Neural cell (in vitro differentiated cells): ENCODE results near the gene AHNAK2.

ENCODE experiments used
- EP300 ChIP-seq: fragments of 450-650 bp; conservative IDR thresholded peaks from 2 replicates; pipeline ENCODE4 v1.6.1; 2014; ENCODE audit warnings: antibody characterized with exemption, mild to moderate bottlenecking, moderate library complexity; ENCODE audit not compliant: poor library complexity, severe bottlenecking
- EZH2 ChIP-seq: fragments of 200-600, 300-800 bp; shearing (Covaris generic), sonication (generic); IDR thresholded peaks from 2 replicates; pipeline ENCODE4 v1.6.1; 2014; ENCODE audit warnings: antibody characterized with exemption, low read length, borderline replicate concordance, mild to moderate bottlenecking; ENCODE audit not compliant: insufficient read depth, poor library complexity, severe bottlenecking
- MXI1 ChIP-seq: fragments of 450-650 bp; conservative IDR thresholded peaks from 2 replicates; pipeline ENCODE4 v1.6.1; 2014; ENCODE audit warnings: antibody characterized with exemption, mild to moderate bottlenecking; ENCODE audit not compliant: poor library complexity, severe bottlenecking
- POLR2AphosphoS5 ChIP-seq: IDR thresholded peaks from 2 replicates; pipeline ENCODE4 v1.6.1; 2012
- RAD21 ChIP-seq: fragments of 450-650 bp; conservative IDR thresholded peaks from 2 replicates; pipeline ENCODE4 v1.6.1; 2014; ENCODE audit warnings: antibody characterized with exemption, mild to moderate bottlenecking, moderate library complexity
- TF ChIP-seq, protein P1 (sequence below): fragments of 450-650 bp; IDR thresholded peaks from 2 replicates; pipeline ENCODE4 v1.5.1; 2014; ENCODE audit warnings: antibody characterized with exemption, mild to moderate bottlenecking, moderate library complexity; ENCODE audit not compliant: poor library complexity, severe bottlenecking
- TF ChIP-seq, protein P2 (sequence below): IDR thresholded peaks from 2 replicates; pipeline ENCODE4 v1.6.1; 2012; ENCODE audit warnings: borderline replicate concordance

DNA sequence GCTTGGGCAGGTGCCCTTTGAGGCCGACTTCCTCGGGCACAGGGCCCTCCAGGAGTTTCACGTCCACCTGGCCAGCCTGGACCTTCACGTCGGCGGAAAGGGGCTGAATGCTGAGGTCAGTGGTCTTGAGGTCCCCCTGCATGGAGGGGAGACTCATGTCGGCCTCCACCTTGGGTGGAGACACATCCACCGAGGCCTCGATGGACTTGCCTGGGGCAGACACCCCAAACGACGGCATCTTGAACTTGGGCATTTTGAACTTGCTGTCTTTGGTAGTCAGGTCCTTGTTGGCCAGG, 29.5 kb downstream of the AHNAK2 start:
- TF ChIP-seq, protein P1, sequence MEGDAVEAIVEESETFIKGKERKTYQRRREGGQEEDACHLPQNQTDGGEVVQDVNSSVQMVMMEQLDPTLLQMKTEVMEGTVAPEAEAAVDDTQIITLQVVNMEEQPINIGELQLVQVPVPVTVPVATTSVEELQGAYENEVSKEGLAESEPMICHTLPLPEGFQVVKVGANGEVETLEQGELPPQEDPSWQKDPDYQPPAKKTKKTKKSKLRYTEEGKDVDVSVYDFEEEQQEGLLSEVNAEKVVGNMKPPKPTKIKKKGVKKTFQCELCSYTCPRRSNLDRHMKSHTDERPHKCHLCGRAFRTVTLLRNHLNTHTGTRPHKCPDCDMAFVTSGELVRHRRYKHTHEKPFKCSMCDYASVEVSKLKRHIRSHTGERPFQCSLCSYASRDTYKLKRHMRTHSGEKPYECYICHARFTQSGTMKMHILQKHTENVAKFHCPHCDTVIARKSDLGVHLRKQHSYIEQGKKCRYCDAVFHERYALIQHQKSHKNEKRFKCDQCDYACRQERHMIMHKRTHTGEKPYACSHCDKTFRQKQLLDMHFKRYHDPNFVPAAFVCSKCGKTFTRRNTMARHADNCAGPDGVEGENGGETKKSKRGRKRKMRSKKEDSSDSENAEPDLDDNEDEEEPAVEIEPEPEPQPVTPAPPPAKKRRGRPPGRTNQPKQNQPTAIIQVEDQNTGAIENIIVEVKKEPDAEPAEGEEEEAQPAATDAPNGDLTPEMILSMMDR: no peak
- TF ChIP-seq, protein P2, sequence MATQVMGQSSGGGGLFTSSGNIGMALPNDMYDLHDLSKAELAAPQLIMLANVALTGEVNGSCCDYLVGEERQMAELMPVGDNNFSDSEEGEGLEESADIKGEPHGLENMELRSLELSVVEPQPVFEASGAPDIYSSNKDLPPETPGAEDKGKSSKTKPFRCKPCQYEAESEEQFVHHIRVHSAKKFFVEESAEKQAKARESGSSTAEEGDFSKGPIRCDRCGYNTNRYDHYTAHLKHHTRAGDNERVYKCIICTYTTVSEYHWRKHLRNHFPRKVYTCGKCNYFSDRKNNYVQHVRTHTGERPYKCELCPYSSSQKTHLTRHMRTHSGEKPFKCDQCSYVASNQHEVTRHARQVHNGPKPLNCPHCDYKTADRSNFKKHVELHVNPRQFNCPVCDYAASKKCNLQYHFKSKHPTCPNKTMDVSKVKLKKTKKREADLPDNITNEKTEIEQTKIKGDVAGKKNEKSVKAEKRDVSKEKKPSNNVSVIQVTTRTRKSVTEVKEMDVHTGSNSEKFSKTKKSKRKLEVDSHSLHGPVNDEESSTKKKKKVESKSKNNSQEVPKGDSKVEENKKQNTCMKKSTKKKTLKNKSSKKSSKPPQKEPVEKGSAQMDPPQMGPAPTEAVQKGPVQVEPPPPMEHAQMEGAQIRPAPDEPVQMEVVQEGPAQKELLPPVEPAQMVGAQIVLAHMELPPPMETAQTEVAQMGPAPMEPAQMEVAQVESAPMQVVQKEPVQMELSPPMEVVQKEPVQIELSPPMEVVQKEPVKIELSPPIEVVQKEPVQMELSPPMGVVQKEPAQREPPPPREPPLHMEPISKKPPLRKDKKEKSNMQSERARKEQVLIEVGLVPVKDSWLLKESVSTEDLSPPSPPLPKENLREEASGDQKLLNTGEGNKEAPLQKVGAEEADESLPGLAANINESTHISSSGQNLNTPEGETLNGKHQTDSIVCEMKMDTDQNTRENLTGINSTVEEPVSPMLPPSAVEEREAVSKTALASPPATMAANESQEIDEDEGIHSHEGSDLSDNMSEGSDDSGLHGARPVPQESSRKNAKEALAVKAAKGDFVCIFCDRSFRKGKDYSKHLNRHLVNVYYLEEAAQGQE: no peak
- TF ChIP-seq RAD21 (no peak), EZH2 (no peak), MXI1 (no peak), POLR2AphosphoS5 (no peak), EP300 (no peak)
